ENCODE measurements around the gene WWC2. TPM values are rescaled to one million over a fixed set of nuclear protein-coding genes. Genes with fewer than 3 reads are reported as not detected.

The WWC2 gene
- polyA plus RNA-seq, 1 experiment = 32.0 TPM

GRCh38 chr4:183178201-183178600, 79.1 kb downstream of the WWC2 start:
- ChIA-PET POLR2A (no interaction called here), CTCF (interaction anchor here (0.8 to 1.6 kb wide), 2 partner anchors 9 to 84 kb away, joined by 3 to 5 read pairs; no protein-coding TSS in a partner anchor)
- Histone ChIP-seq H3K36me3 (ENCODE audit: control insufficient read depth, insufficient read depth, low read length) (no peaks in the 10 kb centered on the region), H3K27me3 (ENCODE audit: control insufficient read depth, insufficient read depth, low read length) (no peaks in the 10 kb centered on the region), H3K4me3 (ENCODE audit: low read depth, low read length) (no peak overlapping the region)
- DNase-seq (ENCODE audit: low read depth) = no peak
- TF ChIP-seq CTCF (IDR thresholded peaks at IDR 0.05; ENCODE audit: insufficient read depth, low read depth, low read length) = no peak

DNA sequence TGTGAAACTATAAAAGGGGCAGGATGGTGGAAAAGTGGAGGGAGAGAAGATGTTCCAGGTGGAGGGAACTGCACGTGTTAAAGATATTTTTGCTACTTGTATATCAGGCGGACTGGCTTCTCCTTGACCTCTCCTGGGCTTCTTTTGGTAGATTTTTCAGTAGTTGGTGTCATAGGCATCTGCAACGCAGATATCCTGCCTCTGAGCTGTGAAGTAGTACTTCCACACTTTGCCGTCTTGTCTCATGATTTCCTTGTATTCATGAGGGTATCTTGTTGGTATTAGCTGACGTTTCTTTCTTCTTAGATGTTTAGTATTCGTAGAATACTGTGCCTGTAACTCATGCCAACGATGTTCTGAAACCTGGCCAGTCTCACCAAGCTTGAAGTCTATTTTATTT, 81.0 kb downstream of the WWC2 start:
- ChIA-PET POLR2A (no interaction called here), CTCF (interaction anchor here (2.1 kb wide), 1 partner anchor 81 kb away, joined by 4 read pairs; the partner anchor contains the start of gene WWC2)
- no peak for DNase-seq (ENCODE audit: low read depth)

GRCh38 chr4:183180621-183181020, 81.6 kb downstream of the WWC2 start:
- ChIA-PET CTCF (interaction anchor here (2.1 kb wide), 1 partner anchor 81 kb away, joined by 4 read pairs; the partner anchor contains the start of gene WWC2), POLR2A (no interaction called here)
- no peaks in the 10 kb centered on the region for H3K27me3 ChIP-seq (ENCODE audit: control insufficient read depth, insufficient read depth, low read length)
- no peak for TF ChIP-seq CTCF (IDR thresholded peaks at IDR 0.05; ENCODE audit: insufficient read depth, low read depth, low read length)
- no peak overlapping the region for H3K4me3 ChIP-seq (ENCODE audit: low read depth, low read length)
- no peak for DNase-seq (ENCODE audit: low read depth)
- H3K36me3 ChIP-seq (ENCODE audit: control insufficient read depth, insufficient read depth, low read length) = no peaks in the 10 kb centered on the region

More for the DNA sequence above, 81.0 kb downstream of the WWC2 start:
- Histone ChIP-seq H3K4me3 (ENCODE audit: low read depth, low read length) (no peak overlapping the region), H3K27me3 (ENCODE audit: control insufficient read depth, insufficient read depth, low read length) (no peaks in the 10 kb centered on the region), H3K36me3 (ENCODE audit: control insufficient read depth, insufficient read depth, low read length) (no peaks in the 10 kb centered on the region)
- TF ChIP-seq CTCF (IDR thresholded peaks at IDR 0.05; ENCODE audit: insufficient read depth, low read depth, low read length) = no peak

- no peaks in the 10 kb centered on the region for H3K36me3 ChIP-seq (ENCODE audit: control insufficient read depth, insufficient read depth, low read length)
- POLR2A ChIA-PET = no interaction called here
- DNase-seq (ENCODE audit: low read depth) = no peak
- H3K27me3 ChIP-seq (ENCODE audit: control insufficient read depth, insufficient read depth, low read length) = no peaks in the 10 kb centered on the region
- CTCF ChIA-PET = interaction anchor here (2.1 kb wide), 1 partner anchor 82 kb away, joined by 4 read pairs; the partner anchor contains the start of gene WWC2
- H3K4me3 ChIP-seq (ENCODE audit: low read depth, low read length) = no peak overlapping the region
- TF ChIP-seq CTCF (IDR thresholded peaks at IDR 0.05; ENCODE audit: insufficient read depth, low read depth, low read length) = no peak
These were observed 82.0 kb downstream of the WWC2 start for GRCh38 chr4:183181081-183181480.

GRCh38 chr4:183182873-183183725, 84.0 kb downstream of the WWC2 start:
- peak; percentile 41 for DNase-seq (ENCODE audit: low read depth)
- Histone ChIP-seq H3K36me3 (ENCODE audit: control insufficient read depth, insufficient read depth, low read length) (no peaks in the 10 kb centered on the region), H3K4me3 (ENCODE audit: low read depth, low read length) (no peak overlapping the region), H3K27me3 (ENCODE audit: control insufficient read depth, insufficient read depth, low read length) (no peaks in the 10 kb centered on the region)
- ChIA-PET CTCF (interaction anchor here (0.6 kb wide), 1 partner anchor 215 kb away, joined by 4 read pairs; no protein-coding TSS in a partner anchor), POLR2A (no interaction called here)
- no peak for TF ChIP-seq CTCF (IDR thresholded peaks at IDR 0.05; ENCODE audit: insufficient read depth, low read depth, low read length)

All from BJ (cell line).